Bone marrow (tissue), 2 donors: Measurements from ENCODE around the gene ILF2.
A peak's percentile ranks its signal among the peaks of the same experiment; 100 is the strongest.
"Not testable (repeated sequence)": the region's sequence is repeated elsewhere in the genome, so short reads cannot be mapped to it uniquely, and the experiment has no call there.

Experiments used
- DNase-seq, 2 donors: peaks; one replicate each; lab custom pipeline; 2025; lab: John Stamatoyannopoulos, UW

Gene ILF2

DNA sequence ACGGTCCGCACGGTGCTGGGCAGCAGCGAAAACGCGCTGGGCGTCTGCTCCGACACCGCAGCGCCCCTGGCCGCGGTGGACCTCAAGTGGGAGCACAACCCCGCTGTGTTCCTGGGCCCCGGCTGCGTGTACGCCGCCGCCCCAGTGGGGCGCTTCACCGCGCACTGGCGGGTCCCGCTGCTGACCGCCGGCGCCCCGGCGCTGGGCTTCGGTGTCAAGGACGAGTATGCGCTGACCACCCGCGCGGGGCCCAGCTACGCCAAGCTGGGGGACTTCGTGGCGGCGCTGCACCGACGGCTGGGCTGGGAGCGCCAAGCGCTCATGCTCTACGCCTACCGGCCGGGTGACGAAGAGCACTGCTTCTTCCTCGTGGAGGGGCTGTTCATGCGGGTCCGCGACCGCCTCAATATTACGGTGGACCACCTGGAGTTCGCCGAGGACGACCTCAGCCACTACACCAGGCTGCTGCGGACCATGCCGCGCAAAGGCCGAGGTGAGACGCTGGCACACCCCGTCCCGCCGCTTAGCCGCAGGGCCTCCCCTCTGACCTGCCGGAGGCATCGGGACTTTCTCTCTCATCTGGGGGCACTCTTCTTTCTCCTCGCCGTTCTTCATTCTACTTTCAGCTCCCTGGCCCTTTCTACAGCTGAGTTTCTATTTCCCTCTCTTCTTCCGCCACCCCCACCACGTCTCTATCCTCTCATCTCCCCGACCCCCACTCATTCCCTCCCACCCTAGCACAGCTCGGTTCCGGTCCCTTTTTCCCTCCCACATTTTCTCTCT is 8.7 kb upstream of the ILF2 start:
- peak in 1 of 2 donors; percentile 37 for DNase-seq

DNA sequence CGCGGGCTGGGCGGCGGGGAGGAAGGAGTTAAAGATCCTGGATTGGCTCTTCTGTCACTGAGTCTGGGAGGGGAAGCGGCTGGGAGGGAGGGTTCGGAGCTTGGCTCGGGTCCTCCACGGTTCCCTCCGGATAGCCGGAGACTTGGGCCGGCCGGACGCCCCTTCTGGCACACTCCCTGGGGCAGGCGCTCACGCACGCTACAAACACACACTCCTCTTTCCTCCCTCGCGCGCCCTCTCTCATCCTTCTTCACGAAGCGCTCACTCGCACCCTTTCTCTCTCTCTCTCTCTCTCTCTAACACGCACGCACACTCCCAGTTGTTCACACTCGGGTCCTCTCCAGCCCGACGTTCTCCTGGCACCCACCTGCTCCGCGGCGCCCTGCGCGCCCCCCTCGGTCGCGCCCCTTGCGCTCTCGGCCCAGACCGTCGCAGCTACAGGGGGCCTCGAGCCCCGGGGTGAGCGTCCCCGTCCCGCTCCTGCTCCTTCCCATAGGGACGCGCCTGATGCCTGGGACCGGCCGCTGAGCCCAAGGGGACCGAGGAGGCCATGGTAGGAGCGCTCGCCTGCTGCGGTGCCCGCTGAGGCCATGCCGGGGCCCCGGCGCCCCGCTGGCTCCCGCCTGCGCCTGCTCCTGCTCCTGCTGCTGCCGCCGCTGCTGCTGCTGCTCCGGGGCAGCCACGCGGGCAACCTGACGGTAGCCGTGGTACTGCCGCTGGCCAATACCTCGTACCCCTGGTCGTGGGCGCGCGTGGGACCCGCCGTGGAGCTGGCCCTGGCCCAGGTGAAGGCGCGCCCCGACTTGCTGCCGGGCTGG is 7.9 kb upstream of the ILF2 start, which contains the start of gene NPR1:
Gene NPR1 (plus strand): TSS at position 170 of the 818 bp plus-strand sequence. CDS start 421 bp downstream, at position 591.
- DNase-seq: no peak

DNA sequence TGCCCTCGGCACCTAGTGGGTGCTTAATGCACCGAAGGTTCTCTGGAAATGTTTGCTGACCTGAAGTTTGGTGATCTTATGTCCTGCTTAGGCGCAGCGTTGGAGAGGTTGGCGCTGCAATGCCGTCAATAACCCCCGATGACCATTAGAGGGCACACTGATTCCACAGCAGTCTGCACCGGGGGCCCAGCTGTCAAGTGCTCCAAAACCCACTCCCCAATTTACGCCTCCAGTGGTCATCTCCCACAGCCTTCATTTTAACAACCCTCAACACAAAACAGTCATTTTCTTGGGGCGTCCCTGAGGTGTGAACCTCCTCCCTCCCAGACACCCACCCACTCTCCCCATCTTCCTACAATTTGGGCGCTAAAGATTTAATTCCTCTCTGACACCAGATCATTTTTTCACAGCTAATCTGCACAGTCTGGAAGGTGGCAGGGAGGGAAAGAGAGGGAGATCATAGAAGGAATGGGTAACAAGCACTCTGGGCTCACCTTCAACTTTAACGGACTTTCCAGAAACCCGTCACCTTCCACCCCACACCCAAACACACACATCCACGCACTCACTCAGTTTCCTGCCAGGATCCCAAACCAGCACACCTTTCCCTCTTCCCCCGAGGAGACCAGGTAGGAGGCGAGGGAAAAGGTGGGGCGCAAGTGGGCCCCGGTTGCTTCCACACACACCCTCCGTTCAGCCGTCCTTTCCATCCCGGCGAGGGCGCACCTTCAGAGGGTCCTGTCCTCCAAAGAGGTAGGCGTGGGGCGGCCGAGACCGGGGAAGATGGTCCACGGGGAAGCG is 7.1 kb upstream of the ILF2 start:
- DNase-seq: peak in 1 of 2 donors; percentile 6

DNA sequence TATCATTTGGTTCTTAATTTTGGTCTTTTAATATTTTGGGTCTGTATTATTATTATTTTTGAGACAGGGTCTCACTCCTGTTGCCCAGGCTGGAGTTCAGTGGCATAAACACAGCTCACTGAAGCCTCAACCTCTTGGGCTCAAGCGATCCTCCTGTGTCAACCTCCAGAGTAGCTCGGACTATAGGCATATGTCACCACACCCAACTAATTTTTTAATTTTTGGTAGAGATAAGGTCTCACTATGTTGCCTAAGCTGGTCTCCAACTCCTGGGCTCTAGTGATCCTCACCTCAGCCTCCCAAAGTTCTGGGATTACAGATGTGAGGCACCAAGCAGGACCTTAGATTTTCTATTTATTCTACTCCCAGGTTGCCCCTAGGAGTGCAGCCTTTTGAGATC is 2.7 kb upstream of the ILF2 start:
- no peak for DNase-seq

DNA sequence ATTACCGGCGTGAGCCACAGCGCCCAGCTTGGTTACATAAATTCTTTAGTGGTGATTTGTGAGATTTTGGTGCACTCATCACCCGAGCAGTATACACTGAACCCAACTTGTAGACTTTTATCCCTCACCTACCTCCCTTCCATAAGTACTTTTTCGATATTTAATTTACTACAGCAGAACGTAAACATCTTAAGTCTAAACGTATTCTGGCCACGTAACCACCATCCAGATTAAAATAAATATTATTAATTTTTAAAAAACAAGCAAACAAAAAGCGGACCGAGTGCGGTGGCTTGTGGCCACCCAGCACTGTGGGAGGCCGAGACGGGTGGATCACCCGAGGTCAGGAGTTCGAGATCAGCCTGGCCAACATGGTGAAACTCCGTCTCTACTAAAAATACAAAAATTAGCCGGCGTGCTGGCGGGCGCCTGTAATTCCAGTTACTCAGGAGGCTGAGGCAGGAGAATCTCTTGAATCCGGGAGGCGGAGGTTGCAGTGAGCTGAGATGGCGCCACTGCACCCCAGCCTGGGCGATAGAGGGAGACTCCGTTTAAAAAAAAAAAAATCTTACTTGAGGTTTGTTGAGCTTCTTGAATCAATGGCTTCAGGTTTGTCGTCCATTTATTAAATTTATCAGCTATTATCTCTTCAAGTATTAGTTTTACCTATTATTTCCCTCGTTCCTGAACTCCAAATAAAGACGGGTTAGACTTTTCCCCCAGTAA is 998 bp upstream of the ILF2 start:
- peak in 1 of 2 donors; percentile 52 for DNase-seq

DNA sequence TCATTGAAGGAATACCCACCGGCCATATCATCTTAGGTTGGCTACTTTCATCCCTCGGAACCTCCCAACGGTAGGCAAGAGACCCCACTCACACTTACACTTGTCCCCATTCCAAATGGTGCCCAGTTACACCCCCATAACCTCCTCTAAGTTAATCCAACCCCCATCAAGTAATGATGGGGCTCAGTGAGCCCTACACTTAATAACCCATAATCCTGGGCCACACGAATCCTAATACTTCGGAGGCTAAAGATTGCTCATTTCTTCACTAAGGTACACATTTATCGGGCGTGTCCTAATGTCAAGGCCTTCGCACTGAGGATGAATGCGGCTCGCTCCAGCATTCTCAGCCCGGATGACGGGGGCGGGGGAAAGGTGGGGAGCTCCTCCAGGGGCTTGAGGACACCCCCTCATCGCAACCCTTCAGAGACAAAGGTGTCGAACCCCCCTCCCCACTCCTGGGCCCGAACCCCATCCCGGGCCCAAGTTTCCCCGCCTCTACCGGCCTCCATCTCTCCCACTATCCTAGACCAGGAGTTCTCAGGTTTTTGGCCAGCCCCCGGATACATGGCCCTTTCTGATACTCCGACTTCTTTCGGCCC is 435 bp downstream of the ILF2 start:
- no peak for DNase-seq

DNA sequence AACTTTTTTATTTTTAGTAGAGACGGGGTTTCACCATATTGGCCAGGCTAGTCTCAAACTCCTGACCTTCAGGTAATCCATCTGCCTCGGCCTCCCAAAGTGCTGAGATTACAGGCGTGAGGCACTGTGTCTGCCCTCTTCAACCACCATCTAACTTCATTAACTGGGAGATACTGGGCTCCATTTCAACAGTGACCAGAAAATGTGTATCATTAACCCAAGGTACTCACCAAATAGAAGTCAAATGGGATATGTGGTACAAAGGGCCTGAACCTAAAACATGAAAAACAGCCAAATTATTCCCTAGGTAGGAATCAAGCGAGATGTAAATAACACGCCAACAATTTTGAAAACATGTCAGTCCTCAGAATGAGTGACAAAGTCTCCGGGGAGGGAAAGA is 1.2 kb downstream of the ILF2 start:
- DNase-seq: no peak

DNA sequence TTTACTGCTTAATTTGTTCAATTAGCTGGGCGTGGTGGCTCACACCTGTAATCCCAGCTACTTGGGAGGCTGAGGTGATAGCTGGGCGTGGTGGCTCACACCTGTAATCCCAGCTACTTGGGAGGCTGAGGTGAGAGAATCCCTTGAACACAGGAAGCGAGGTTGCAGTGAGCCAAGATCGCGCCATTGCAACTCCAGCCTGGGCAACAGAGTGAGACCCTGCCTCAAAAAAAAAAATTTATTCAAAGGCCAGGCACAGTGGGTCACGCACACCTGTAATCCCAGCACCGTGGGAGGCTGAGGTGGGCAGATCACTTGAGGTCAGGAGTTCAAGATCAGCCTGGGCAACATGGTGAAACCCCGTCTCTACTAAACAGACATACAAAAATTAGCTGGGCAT is 2.1 kb downstream of the ILF2 start:
- not testable (repeated sequence) for DNase-seq

DNA sequence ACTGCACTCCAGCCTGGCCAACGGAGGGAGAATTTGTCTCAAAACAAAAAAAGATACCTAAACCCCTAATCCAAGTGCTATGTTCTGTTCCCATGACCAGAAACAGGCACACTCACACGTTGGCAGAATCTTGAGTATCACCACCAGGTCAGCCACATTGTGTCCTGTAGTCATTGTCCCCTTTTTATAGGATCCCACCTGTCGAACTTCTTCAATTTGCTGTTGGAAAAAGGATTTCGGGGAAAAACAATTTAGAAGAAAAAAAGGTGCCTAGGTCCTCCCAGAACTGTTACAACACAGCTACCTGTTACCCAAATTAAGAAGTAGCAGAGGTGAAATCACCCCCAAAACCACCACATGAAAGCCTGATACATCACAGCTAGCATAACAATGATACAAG is 3.4 kb downstream of the ILF2 start:
- no peak for DNase-seq

DNA sequence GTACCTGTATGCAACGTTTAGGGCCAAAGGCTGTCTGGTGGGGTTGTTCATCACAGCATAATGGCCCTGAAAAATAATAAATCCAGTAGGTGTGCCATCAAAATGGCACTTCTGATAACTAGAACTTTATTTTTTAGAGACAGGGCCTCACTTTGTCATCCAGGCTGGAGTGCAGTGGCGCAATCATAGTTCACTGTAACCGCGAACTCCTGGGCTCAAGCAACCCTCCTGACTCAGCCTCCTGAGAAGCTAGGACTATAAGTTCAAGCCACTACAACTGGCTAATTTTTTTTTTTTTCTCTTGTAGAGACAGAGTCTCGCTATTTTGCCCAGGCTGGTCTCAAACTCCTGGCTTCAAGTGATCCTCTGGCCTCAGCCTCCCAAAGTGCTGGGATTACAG is 7.6 kb downstream of the ILF2 start:
- no peak for DNase-seq

DNA sequence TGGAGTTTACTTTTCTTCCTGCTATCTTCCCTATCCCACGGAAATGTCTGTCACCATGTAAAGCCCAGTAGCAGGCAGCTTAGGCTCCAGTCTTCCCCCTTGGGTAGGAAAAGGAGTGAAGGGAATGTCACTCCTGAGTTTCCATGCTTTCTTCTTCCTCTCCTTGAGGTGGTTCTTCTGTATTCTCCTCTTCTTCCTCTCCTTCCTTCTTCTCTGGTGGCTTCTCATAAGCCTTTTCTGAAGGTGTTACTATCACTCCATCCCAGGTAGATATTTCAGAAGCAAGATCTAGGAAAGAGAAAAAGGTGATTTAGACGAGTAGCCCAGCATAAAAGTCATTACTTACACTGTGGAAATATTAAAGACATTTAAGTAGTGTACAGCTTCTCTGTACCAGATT is 8.5 kb downstream of the ILF2 start:
- no peak for DNase-seq

DNA sequence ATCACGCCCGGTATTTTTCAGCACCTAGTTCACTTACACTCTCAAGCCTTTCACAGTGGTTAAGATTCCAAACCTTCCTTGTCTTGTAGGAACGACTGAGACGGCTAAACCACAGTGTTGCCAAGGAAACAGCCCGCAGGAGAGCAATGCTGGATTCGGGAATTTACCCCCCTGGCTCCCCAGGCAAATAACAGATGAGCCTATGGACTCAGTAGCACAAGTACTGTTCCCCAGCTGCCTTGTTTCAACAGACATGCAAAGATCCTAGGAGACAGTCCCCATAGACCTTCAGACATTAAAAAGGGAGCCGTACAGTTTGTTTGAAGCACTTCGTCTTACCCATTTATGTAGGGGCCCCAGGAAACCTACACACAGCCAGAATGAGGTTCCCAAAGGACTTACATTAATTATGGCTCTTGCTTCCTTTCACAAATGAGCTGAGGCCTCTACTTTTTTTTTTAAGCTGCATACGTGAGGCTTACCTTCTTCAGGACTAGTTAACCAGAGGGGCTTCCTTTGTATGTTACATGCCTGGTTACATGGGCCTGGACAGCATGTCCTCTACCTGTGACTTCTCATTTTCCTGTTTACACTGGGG is 9.6 kb downstream of the ILF2 start:
- no peak for DNase-seq

DNA sequence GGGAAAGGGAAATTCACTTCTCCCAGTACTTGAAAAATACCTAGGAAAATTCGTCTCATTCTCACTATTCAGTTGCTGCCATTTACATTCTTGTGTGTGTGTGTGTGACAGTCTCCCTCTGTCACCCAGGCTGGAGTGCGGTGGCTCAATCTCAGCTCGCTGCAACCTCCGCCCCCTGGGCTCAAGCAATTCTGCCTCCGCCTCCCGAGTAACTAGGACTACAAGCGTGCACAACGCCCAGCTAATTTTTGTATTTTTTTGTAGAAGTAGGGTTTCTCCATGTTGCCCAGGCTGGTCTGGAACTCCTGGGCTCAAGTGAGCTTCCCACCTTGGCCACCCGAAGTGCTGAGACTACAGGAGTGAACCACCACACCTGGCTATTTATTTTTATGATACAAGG is 11.1 kb downstream of the ILF2 start:
- DNase-seq: no peak

DNA sequence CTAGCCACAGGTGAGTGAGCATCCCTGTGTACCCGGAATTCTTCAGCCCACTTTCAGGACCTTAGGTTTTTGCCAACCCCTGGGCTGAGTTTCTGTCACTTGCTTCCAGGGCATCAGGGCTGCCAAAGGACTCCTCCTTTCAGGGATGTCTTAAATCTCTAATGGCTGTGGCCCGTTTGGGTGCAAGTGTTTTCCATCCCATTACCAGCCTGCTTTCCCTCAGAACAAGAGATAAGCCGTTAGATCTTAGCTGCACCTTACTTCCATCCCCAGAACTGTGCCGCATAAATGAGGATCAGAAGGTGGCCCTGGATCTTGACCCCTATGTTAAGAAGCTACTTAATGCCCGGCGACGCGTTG is 11.6 kb downstream of the ILF2 start:
- DNase-seq: no peak

DNA sequence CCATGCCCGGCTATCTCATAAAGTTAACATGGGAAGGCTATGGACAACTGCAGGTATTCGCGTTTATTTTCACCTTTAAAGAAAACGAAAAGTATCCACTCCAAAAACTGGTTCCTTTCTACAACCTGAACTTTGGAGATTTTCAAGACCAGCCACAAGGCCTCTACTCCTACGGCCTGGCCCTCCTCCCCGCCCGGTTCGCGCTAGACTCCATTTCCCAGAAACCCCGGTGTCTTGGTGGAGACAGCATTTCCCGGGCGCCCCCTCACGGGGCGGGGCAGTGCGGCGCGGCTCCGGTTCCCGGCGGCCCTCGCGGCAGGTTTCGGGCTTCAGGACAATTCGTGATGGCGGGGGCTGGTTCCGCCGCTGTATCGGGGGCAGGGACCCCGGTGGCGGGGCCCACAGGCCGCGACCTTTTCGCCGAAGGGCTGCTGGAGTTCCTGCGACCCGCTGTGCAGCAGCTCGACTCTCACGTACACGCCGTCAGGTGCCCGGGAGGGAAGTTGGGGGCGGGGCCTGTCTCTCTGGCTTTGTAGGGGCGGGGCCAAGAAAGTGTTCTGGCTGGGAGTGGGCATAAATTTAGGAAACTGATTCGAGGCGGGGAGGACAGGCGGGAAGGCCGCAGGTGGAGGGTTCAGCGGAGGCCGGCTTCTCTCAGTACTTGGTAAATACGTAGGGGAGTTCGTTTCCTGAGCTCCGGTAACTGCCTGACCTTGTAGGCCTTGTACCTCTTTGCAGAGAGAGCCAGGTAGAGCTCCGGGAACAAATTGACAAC is 12.2 kb downstream of the ILF2 start, which contains the start of gene SNAPIN:
Gene SNAPIN (plus strand): TSS at position 304 of the 775 bp plus-strand sequence. CDS start 41 bp downstream, at position 345.
- peak; percentile 82 to 83 for DNase-seq

DNA sequence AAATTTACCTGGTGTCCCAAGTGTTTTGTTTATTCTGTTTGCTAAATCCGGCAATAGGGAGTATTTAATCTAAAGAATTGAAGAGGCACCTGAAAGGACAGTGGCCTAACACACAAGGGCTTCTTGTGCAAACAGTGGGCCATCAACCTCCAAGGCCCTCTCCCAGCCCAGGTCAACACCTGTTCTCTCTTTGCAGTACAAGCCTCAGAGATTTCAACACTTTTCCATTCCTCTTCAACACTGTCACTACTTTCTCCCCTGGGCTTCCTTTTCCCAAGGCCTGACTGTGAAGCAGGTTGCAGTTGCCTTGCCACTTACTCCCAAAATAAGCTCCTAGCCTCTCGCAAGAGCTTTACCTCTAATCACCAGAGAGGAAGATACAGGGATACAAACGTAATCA is 15.5 kb downstream of the ILF2 start:
- DNase-seq: no peak

DNA sequence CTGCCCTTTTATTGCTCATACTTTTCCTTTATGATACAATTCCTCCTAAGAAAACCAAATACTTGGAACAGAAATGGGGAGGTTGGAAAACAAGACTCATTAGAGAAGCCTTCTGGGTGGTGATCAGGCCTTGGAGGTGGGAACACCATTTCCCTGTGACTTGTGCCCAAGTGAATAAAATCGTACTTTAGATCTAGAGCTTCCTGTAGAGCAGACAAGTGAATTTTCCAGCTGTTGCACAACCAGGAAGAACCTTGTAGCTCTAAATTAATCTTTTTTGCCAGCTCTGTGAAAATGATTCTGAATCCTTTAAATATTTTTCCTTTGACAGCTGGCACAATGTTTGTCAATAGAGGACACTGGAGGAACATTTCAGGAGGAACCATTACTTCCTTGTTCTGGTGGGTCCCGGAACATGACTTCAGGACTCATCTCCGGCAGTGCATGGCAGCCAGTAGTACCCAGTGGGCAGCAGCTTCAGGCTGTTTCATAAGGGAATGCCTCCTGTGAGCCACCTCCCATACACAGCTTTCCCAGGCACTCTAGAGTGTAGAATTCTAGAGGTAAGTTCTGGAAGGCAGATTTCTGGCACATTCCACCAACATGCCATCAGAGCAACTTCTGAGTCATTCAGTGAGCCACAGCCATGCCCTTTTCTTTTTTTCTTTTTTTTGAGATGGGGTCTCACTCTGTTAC is 17.8 kb downstream of the ILF2 start:
- peak in 1 of 2 donors; percentile 9 for DNase-seq

DNA sequence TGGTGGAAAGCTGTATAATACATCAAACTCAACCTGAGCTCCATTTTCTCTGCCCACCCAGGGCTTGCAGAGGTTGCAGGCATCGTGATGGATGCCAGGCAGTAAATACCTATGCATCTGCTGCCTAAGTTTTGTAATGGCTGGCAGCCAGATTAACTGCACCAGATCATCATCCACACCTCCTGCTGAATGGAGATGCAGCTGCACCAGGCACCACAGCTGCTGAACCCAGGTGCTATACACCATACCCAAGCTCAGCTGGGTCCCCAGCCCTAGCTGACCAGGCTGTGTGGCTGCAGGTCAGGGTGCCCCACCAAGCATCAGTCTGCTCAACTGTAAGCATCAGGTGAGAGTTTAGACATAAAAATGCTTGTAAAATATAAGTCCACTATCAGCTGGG is 19.0 kb downstream of the ILF2 start:
- DNase-seq: no peak

DNA sequence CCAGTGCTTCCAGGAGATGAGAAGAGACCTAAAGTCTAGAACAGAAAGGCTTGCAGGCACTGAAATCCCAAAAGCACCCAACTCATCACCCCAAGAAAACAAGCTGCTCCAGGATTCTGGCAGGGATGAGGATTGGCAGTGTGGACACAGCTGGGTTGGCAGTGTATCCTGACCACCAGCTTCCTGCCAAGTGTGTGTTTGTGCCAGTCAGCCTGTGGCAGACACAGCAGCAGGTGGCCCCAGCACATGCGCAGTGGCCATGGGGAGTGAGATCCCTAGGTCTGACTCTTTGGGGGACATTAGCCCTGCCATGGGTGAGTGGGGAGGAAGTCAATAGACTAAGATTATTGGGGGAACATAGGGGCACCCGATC is 20.9 kb downstream of the ILF2 start:
- no peak for DNase-seq
